Ovary (tissue), 9 donors: ENCODE data around the gene ANAPC15. TPM values are rescaled to one million over a fixed set of nuclear protein-coding genes. Genes with fewer than 3 reads are reported as not detected.

Experiments used
- DNase-seq, 5 donors: peaks; one replicate each; pipeline ENCODE4 v3.0.0-alpha.2; 2019 to 2020
- H3K27ac ChIP-seq, 2 donors: fragments of 200-600 bp; one replicate each; pipeline versions ENCODE4 v1.5.1 to v1.8.0; 2019 to 2022
- H3K27me3 ChIP-seq: fragments of 200-600 bp; one replicate; pipeline ENCODE4 v1.8.0; 2022
- H3K36me3 ChIP-seq: fragments of 200-600 bp; sonication (generic); one replicate; pipeline ENCODE4 v1.5.1; 2019
- H3K4me1 ChIP-seq: one replicate; pipeline ENCODE4 v1.8.1; 2013; ENCODE audit warnings: mild to moderate bottlenecking, moderate library complexity; ENCODE audit not compliant: insufficient read depth
- H3K4me3 ChIP-seq: fragments of 200-600 bp; sonication (generic); one replicate; pipeline ENCODE4 v1.5.1; 2017
- H3K9me3 ChIP-seq, 2 donors: fragments of 200-600 bp in 1 of 2; sonication (generic) in 1 of 2; one replicate each; pipeline versions ENCODE4 v1.5.1 to v1.8.1; 2013 to 2019; ENCODE audit warnings: mild to moderate bottlenecking in 1 of 2, moderate library complexity in 1 of 2
- CTCF ChIP-seq, 3 donors: fragments of 450-650 bp in 2 of 3; fragments of 200-600 bp in 1 of 3; IDR thresholded peaks; one replicate each; pipeline versions ENCODE4 v1.5.1 to v1.8.0; 2016 to 2022; ENCODE audit warnings: antibody characterized with exemption in 3 of 3, mild to moderate bottlenecking in 1 of 3
- EP300 ChIP-seq: sonication (generic); formaldehyde crosslinking; IDR thresholded peaks from one replicate; pipeline ENCODE4 v1.6.1; 2017; ENCODE audit warnings: antibody characterized with exemption
- POLR2A ChIP-seq: fragments of 450-650 bp; IDR thresholded peaks from one replicate; pipeline ENCODE4 v1.6.1; 2017; ENCODE audit warnings: antibody characterized with exemption, mild to moderate bottlenecking, moderate library complexity
- WGBS, 3 donors: extraction: QIAGEN DNeasy Blood & Tissue Kit in 1 of 3; methylation state at CpG; one replicate each; pipeline versions ENCODE4 v1.1.5 to v1.1.7; 2013 to 2017; 5-methylcytosine and 5-hydroxymethylcytosine counted together
- intact Hi-C, 4 donors: fragments of 100-400 bp; cut with DNase I; formaldehyde crosslinking; loops; one replicate each; pipeline versions ENCODE4 v1.11.0 to v1.15.1; 2022 to 2023
- polyA plus RNA-seq, 2 donors: library from polyadenylated mRNA; stranded (reverse); fragments of 200-250 nt in 1 of 2; fragments of 350-450 nt in 1 of 2; fragmentation: Illumina TruSeq in 1 of 2; extraction: RNeasy Lipid Tissue Mini Kit (QIAGEN cat#74804) in 1 of 2; gene quantifications; one replicate each; pipeline ENCODE4 v1.2.3, GENCODE V29; 2013 to 2014
- total RNA-seq, 7 donors: library from RNA; depleted of rRNA in 2 of 7; stranded (reverse); fragments of >200 nt in 2 of 7; fragmentation: NEBNext Ultra II Directional in 3 of 7; extraction: Animal tissue kit (Norgen Biotek cat#: 25700) in 3 of 7; gene quantifications; one replicate each; pipeline versions ENCODE4 v1.1.0 to v1.2.4, GENCODE V29; 2016 to 2023
- donor health status: DM: no; HTN: no; CAD: no; lungs with moderate emphysema.
- donor health status: DM: no; HTN: no; CAD: no.
- donor health status: Bipolar disorder and iron deficiency.
- donor health status: DM: yes; HTN: yes; CAD: no.
- donor health status: DM: no; HTN: no; CAD: no.
- donor health status: DM: yes; HTN: yes; CAD: no.

Gene ANAPC15
- total and polyA plus RNA-seq, 9 donors: 11.1 to 44.4 (median 23.9) TPM

- peak overlapping the region; percentile 43 to 89 for H3K27ac ChIP-seq
- peak overlapping the region; percentile 97 for H3K4me3 ChIP-seq
- no peaks in the 10 kb centered on the region for H3K27me3 ChIP-seq
- WGBS, 3 donors: 0 to 3% (median 1%) methylated on average over 9 of the region's 9 CpGs
- DNase-seq: no peak
- H3K4me1 ChIP-seq: peaks cover 4% of the 10 kb centered on the region
- intact Hi-C loops: no loop called here
- no peaks in the 10 kb centered on the region for H3K9me3 ChIP-seq
- H3K36me3 ChIP-seq: no peaks in the 10 kb centered on the region
- TF ChIP-seq CTCF (IDR thresholded peaks at IDR 0.05) (no peak), EP300 (no peak), POLR2A (no peak)
These were observed 9.9 kb downstream of the ANAPC15 start for GRCh38 chr11:72102631-72102945.

GRCh38 chr11:72102162-72102561 lies 10.3 kb downstream of the ANAPC15 start:
- intact Hi-C loops: no loop called here
- H3K27me3 ChIP-seq: no peaks in the 10 kb centered on the region
- H3K36me3 ChIP-seq: no peaks in the 10 kb centered on the region
- H3K9me3 ChIP-seq: no peaks in the 10 kb centered on the region
- WGBS, 3 donors: 40 to 45% (median 44%) methylated on average over 4 of the region's 4 CpGs
- no peak for DNase-seq
- H3K27ac ChIP-seq: peak overlapping the region in 1 of 2 donors; percentile 89
- H3K4me1 ChIP-seq: peaks cover 4% of the 10 kb centered on the region
- peak overlapping the region; percentile 97 for H3K4me3 ChIP-seq
- TF ChIP-seq CTCF (IDR thresholded peaks at IDR 0.05) (no peak), EP300 (no peak)

- peaks cover 4% of the 10 kb centered on the region for H3K4me1 ChIP-seq
- no peak for DNase-seq
- H3K9me3 ChIP-seq: no peaks in the 10 kb centered on the region
- no peaks in the 10 kb centered on the region for H3K27me3 ChIP-seq
- H3K4me3 ChIP-seq: no peak overlapping the region
- H3K27ac ChIP-seq: no peak overlapping the region
- 87 to 100% (median 100%) methylated on average over 1 of the region's 1 CpG for WGBS, 3 donors
- H3K36me3 ChIP-seq: no peaks in the 10 kb centered on the region
- TF ChIP-seq EP300: no peak
- TF ChIP-seq CTCF (IDR thresholded peaks at IDR 0.05): no peak
- TF ChIP-seq POLR2A: no peak
- intact Hi-C loops: no loop called here
These were observed 12.0 kb downstream of the ANAPC15 start for GRCh38 chr11:72100462-72100861.

GRCh38 chr11:72100009-72100408 lies 12.5 kb downstream of the ANAPC15 start:
- no peak for DNase-seq
- TF ChIP-seq CTCF (IDR thresholded peaks at IDR 0.05) (no peak), EP300 (no peak), POLR2A (no peak)
- Histone ChIP-seq H3K9me3 (no peaks in the 10 kb centered on the region), H3K27ac (no peak overlapping the region), H3K27me3 (no peaks in the 10 kb centered on the region), H3K36me3 (no peaks in the 10 kb centered on the region), H3K4me1 (peaks cover 4% of the 10 kb centered on the region), H3K4me3 (no peak overlapping the region)
- intact Hi-C loops: no loop called here
- 81 to 84% (median 82%) methylated on average over 3 of the region's 3 CpGs for WGBS, 3 donors

GRCh38 chr11:72098741-72099140 lies 13.8 kb downstream of the ANAPC15 start:
- WGBS, 3 donors: 88 to 91% (median 90%) methylated on average over 3 of the region's 3 CpGs
- no peaks in the 10 kb centered on the region for H3K9me3 ChIP-seq
- H3K27ac ChIP-seq: no peak overlapping the region
- no peaks in the 10 kb centered on the region for H3K36me3 ChIP-seq
- intact Hi-C loops: no loop called here
- no peak for TF ChIP-seq POLR2A
- TF ChIP-seq CTCF (IDR thresholded peaks at IDR 0.05): no peak
- TF ChIP-seq EP300: no peak
- no peak overlapping the region for H3K4me3 ChIP-seq
- DNase-seq: no peak
- no peaks in the 10 kb centered on the region for H3K27me3 ChIP-seq
- H3K4me1 ChIP-seq: peaks cover 4% of the 10 kb centered on the region
